HG03097 (cell line): Measurements from ENCODE around the gene PTGES3.
"Not testable (repeated sequence)": the region's sequence is repeated elsewhere in the genome, so short reads cannot be mapped to it uniquely, and the experiment has no call there.

Experiments used
- ATAC-seq: cut with Tn5 transposase; IDR thresholded peaks from one replicate; pipeline ENCODE4 v1.9.1; 2021; ENCODE audit not compliant: unreplicated experiment, low FRiP score

PTGES3 gene

GRCh38 chr12:56658921-56659320 is 29.2 kb downstream of the PTGES3 start:
- no peak for ATAC-seq

GRCh38 chr12:56657416-56658379 is 30.4 kb downstream of the PTGES3 start:
- no peak for ATAC-seq

GRCh38 chr12:56653781-56654180 is 34.3 kb downstream of the PTGES3 start:
- ATAC-seq = not testable (repeated sequence)

- ATAC-seq = not testable (repeated sequence)
Measured at GRCh38 chr12:56648023-56648422, 40.1 kb downstream of the PTGES3 start.

- ATAC-seq = peak; percentile 98
Measured at GRCh38 chr12:56645717-56646446, 42.2 kb downstream of the PTGES3 start, which contains the start of gene ATP5F1B. TSS of gene ATP5F1B (minus strand) at chr12:56645984. CDS start at chr12:56645963, 21 bp downstream.

GRCh38 chr12:56645201-56645716 is 42.8 kb downstream of the PTGES3 start:
- no peak for ATAC-seq

GRCh38 chr12:56644654-56645053 is 43.4 kb downstream of the PTGES3 start:
- ATAC-seq = no peak

- no peak for ATAC-seq
Measured at GRCh38 chr12:56641219-56641618, 46.9 kb downstream of the PTGES3 start.

GRCh38 chr12:56637621-56638020 is 50.5 kb downstream of the PTGES3 start:
- no peak for ATAC-seq

- ATAC-seq = peak; percentile 45
Measured at GRCh38 chr12:56636675-56637540, 51.2 kb downstream of the PTGES3 start.

- peak; percentile 30 for ATAC-seq
Measured at GRCh38 chr12:56635806-56636674, 52.0 kb downstream of the PTGES3 start.

- peak; percentile 22 for ATAC-seq
Measured at GRCh38 chr12:56634837-56635791, 53.0 kb downstream of the PTGES3 start.

GRCh38 chr12:56634242-56634836 is 53.7 kb downstream of the PTGES3 start:
- ATAC-seq = no peak

GRCh38 chr12:56633468-56634241 is 54.4 kb downstream of the PTGES3 start:
- no peak for ATAC-seq

GRCh38 chr12:56632701-56633467 is 55.2 kb downstream of the PTGES3 start:
- no peak for ATAC-seq
